ENCODE measurements around the gene VAC14.
"Not testable (repeated sequence)": the region's sequence is repeated elsewhere in the genome, so short reads cannot be mapped to it uniquely, and the experiment has no call there.

The VAC14 gene

GRCh38 chr16:70800781-70801480, at the start of gene VAC14:
VAC14 (minus strand) TSS chr16:70801158; CDS start chr16:70800900, 258 bp downstream.
- DNase-seq, result peak; percentile 65

DNA sequence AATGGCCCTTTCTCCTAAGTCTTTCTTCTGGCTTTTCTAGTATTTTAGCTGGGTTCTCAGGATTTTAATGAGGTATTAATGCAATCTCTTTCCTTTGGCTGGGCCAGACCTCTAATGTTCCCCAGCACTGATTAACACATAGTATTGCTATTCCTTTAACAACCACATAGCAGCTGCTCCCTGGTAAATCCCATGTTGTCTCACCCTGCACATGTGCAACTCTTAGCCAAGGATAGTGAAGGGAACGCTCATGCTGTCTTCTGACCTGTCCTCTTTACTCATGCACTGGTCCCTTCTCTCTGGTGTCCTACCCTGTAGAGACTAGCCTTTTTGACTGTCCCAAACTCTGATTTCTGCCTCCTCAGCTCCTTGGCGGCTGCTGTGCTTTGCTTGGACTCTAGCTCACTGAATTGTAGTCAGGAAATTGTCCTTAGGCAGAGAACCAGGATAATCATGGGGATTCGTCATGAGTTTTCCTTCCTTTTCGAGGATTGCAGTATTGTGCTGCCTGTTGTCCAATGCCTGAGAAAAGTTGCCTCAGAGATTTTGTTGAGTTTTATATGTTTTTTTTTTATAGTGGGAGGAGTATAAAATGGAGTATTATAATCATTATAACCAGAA, 22.6 kb upstream of the VAC14 start:
- DNase-seq, result not testable (repeated sequence)

- not testable (repeated sequence) for DNase-seq
Observed at GRCh38 chr16:70822734-70823133, 21.8 kb upstream of the VAC14 start.

GRCh38 chr16:70818088-70818487, 17.1 kb upstream of the VAC14 start:
- not testable (repeated sequence) for DNase-seq

DNA sequence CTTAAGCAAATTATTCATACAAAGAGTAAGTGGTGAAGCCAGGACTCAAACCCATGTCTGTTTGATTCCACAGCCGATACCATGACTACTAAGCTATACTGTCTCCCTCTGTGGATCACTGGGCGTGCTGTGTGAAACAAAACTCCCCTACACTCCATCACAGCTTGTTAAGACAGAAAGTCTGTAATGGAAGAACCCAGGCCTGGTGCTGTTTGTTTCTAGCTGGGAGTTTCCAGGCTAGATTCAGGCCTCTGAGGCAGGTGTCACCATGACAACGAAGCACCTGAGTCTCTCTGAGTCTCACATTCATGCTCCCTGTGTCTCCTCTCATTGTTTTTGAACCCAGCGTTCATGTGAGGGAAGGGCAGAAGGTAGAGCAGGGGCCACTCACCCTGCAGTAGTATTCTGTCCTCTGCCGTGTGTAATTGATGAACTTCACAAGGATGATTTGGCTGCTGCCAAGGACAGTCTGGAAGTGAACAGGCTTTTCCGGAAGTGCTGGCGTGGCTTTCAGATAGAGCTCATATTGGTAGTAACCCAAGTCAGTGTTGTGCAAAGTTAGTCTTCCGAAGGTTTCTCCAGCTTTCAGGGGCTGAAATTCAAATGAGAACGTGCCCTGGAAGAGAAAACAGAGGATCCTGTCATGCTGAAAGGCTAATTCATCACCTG, 8.6 kb upstream of the VAC14 start:
- no peak for DNase-seq

DNA sequence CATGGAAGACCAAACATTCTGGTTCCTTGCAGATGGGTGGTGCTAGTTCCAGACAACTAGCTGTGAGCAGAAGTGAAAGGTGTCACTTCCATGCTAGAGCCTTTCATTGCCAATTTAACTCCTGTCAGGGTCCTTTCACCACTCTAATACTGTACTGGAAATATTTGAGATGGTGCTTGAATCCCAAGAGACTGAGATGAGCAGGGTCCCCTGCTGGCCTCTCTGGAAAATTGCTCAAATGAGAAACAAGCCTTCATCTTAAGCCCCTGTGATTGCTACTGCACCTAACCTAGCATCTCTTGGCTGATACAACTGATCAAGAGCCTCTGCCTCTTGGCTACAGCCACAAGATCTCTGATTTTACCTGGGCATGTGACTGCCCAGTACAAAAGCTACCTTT, 7.4 kb upstream of the VAC14 start:
- no peak for DNase-seq

- DNase-seq, result no peak
Observed at GRCh38 chr16:70805787-70806186, 4.8 kb upstream of the VAC14 start.

DNA sequence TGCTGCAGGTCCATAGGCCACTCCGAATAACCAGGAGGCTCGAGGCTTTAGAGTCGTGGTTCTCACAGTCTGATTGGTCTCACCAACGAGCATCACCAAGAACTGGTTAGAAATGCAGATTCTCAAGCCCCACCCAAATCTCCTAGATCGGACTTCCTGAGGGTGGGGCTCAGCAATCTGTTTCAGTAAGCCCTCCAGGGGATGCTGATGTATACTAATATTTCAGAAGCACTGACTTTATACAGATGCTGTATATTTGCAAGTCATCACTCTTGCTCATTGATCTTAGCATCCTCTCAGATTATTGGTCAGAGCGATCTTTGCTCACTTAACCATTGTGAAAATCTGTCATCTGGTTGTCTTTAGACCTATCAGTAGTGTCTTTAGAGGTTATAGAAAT, 4.4 kb upstream of the VAC14 start:
- DNase-seq, result no peak

DNA sequence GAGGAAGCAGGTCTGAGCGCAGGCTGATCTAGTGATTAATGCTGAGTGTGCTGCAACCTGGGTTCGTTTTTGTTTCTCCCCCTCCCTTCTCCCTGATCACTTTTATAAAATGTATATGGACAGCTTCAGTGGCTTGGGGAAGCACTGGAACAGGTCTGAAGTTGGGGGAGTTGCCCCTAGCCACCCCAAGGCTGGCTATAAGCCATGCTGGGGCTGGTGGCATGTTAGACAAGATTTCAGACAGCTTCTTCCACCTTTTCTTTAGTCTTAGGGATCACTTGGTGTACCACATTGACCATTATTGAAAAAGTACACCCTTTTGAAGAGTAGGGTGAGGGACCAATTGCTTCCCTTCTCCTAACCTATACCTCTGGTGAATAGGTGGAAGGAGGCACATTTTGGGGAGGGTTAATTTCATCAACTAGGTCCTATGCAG, 3.8 kb upstream of the VAC14 start:
- no peak for DNase-seq

- DNase-seq, result no peak
Observed at GRCh38 chr16:70804153-70804733, 3.3 kb upstream of the VAC14 start.

DNA sequence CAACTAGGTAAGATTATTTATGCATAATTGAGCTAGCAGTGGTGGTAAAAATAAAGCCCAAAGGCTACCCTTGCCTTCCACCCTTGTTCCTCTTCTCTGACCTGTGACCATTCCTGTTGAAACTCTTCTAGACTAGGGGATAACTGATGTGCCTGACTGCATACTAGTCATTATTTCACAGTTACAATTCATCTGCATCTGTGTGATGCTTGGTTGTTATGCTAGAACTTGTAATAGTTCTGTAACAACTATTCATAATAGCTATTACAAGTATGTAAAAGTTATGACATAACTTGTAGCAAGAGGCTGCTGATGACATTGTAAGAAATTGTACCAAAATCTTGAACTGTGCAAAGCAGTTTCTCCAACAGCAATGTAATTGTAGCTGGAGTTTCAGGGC, 2.4 kb upstream of the VAC14 start:
- no peak for DNase-seq

GRCh38 chr16:70801611-70802010, 653 bp upstream of the VAC14 start:
- no peak for DNase-seq

- no peak for DNase-seq
Observed at GRCh38 chr16:70800311-70800710, 647 bp downstream of the VAC14 start.

- DNase-seq, result no peak
Observed at GRCh38 chr16:70796301-70796700, 4.7 kb downstream of the VAC14 start.

DNA sequence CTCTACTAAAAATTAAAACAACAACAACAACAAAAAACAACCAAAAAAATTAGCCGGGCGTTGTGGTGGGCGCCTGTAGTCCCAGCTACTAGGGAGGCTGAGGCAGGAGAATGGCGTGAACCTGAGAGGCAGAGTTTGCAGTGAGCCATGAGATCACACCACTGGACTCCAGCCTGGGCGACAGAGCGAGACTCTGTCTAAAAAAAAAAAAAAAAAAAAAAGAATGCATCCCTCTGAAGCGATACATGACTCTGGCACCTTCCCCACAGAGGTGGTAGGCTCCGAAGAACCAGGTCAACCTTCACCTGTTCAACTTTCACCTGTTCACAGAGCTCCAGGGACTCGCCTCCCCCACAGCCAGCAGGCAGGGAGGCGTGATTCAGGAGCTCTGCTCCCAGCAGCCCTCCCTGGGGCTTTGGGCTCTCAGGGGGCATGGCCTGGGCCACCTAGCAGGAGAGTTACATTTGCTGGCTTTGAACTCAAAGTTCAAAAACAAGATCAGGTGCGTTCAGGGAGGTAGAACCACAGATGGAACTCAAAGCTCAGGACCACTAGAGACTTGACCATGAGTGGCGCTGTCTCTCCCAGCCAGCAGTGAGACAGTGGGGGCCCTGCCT, 5.6 kb downstream of the VAC14 start:
- no peak for DNase-seq

DNA sequence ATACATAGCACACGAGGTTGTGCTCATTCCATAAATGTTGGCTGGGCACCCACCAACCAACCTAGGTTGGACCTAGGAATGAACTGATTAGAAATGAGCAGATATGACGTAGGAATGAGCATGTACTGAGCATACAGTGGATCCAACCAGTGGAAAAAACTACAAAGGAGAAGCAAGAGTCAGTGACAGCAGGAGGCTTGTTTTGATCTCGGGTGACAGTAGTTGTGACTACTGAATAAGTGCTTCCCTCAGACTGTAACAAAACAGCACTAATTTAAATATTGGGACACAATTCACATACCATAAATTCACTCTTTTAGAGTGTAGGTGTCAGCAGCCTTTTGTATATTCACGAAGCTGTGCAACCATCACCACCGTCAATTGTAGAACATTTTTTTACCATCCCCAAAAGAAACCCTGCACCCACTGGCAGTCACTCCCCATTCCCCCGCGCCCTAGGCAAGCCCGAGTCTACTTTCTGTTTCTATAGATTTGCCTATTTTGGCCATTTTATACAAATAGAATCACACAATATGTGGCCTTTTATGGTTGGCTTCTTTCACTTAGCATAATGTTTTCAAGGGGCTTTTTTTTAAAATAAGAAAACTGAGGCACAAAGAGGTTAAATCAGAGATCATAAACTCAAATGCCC, 7.0 kb downstream of the VAC14 start:
- no peak for DNase-seq

GRCh38 chr16:70790815-70791214, 10.1 kb downstream of the VAC14 start:
- DNase-seq, result no peak

DNA sequence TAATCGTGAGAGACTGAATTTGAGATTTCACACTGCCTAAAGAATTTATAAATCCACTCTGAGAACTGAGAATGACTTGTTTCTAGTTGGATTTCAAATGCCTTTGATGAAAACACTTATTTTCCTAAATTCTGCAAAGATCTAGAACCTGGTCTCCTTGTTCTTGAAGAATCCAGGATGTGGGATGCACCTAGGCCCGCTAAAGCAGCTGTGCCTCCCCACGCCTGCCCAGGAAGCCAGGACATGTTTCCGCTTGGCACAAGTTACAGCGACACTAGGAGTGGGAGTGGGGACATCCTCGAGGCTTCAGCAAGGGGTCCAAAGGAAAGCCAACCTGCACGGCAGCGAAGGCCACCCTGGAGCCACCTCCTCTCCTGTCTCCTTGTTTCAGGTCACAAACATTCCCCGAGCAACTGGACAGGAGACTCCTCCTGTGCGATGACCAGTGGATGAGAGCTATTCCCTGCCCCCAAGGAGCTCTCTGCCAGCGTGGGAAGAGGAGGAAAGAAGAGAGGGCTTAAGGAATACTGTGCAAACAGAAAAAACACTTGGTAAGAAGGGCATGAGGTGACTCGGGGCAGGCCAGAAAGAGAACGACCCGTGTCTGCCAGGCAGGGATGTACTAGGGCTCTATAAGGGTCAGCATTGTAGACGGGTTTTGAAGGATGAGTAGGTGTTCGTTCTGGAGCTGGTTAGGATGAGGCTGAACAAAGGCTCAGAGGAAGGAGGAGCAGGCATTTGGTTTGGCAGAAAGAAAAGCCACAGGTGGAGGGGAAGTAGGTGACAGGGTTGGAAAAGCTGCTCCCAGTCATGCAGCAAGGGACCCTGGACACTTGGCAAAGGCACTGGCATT, 11.1 kb downstream of the VAC14 start:
- no peak for DNase-seq

- no peak for DNase-seq
Observed at GRCh38 chr16:70788668-70789594, 12.0 kb downstream of the VAC14 start.

- DNase-seq, result no peak
Observed at GRCh38 chr16:70786020-70786755, 14.8 kb downstream of the VAC14 start.

All from GF-D8 (cell line).